ENCODE measurements around the gene DDX39A. TPM values are rescaled to one million over a fixed set of nuclear protein-coding genes. Genes with fewer than 3 reads are reported as not detected.

The DDX39A gene
- polyA plus RNA-seq, 6 donors from 2014 or later = 110 to 169 (median 132) TPM

DNA sequence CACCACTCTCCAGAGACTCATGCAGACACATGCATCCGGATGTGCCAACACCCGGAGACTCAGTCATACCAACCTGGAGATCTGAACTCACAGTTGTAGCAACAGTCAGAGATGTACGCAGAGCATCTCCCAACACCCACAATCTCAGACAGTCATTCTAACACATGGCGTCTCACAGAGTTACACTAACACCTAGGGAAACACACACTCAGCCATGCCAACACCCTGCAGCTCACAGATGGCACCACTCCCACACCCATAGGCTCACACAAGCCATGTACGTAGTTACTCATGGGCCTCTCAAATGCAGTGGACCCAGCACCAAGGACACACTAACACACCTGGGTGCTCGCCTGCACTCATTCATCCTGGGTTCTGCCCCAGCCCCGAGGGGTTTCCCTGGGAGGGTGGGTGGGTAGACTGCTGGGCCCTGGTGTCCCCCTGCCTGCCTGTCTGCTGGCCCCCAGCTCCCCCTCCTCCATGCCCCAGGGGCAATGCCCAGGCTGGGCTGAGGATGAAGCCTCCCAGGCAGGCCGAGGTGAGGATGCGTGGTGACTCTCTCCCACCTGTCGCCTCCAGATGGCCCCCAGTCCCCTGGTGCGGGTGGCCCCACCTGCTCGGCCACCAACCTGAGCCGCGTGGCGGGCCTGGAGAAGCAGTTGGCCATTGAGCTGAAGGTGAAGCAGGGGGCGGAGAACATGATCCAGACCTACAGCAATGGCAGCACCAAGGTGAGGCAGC, 23.9 kb upstream of the DDX39A start:
- DNase-seq (no peak), ATAC-seq (ENCODE audit: low read depth in 2 of 2) (no peak)
- peaks cover 26 to 39% (median 27%) of the 10 kb centered on the region in 3 donors for H3K4me1 Mint-ChIP-seq
- peak overlapping the region in 3 of 8 donors; percentile 15 to 49 (median 25) for H3K4me3 Mint-ChIP-seq
- peaks cover 0 to 1% (median 0%) of the 10 kb centered on the region in 7 donors for H3K9me3 Mint-ChIP-seq
- H3K36me3 Mint-ChIP-seq = peaks cover 11 to 21% of the 10 kb centered on the region in 2 donors
- H3K27me3 Mint-ChIP-seq = no peaks in the 10 kb centered on the region
- peak overlapping the region in 1 of 6 donors; percentile 84 for H3K27ac Mint-ChIP-seq

- H3K9me3 Mint-ChIP-seq = no peaks in the 10 kb centered on the region
- peaks cover 5 to 14% of the 10 kb centered on the region in 2 donors for H3K36me3 Mint-ChIP-seq
- DNase-seq (no peak), ATAC-seq (ENCODE audit: low read depth in 2 of 2) (no peak)
- peak overlapping the region in 2 of 6 donors; percentile 1 to 49 for H3K27ac Mint-ChIP-seq
- no peaks in the 10 kb centered on the region for H3K27me3 Mint-ChIP-seq
- peak overlapping the region in 7 of 8 donors; percentile 27 to 96 (median 92) for H3K4me3 Mint-ChIP-seq
- H3K4me1 Mint-ChIP-seq = peaks cover 26 to 39% (median 33%) of the 10 kb centered on the region in 3 donors
Observed at GRCh38 chr19:14441041-14441938, 22.1 kb upstream of the DDX39A start.

- Mint-ChIP-seq H3K4me1 (peaks cover 26 to 44% (median 42%) of the 10 kb centered on the region in 3 donors), H3K27me3 (no peaks in the 10 kb centered on the region), H3K4me3 (peak overlapping the region; percentile 91 to 96 (median 95)), H3K36me3 (peaks cover 5 to 13% of the 10 kb centered on the region in 2 donors), H3K27ac (peak overlapping the region; percentile 88 to 95 (median 90)), H3K9me3 (no peaks in the 10 kb centered on the region)
- peak; percentile 79 for DNase-seq
- ATAC-seq (ENCODE audit: low read depth in 2 of 2) = peak; percentile 100
Observed at GRCh38 chr19:14440049-14440448, 20.9 kb upstream of the DDX39A start.

DNA sequence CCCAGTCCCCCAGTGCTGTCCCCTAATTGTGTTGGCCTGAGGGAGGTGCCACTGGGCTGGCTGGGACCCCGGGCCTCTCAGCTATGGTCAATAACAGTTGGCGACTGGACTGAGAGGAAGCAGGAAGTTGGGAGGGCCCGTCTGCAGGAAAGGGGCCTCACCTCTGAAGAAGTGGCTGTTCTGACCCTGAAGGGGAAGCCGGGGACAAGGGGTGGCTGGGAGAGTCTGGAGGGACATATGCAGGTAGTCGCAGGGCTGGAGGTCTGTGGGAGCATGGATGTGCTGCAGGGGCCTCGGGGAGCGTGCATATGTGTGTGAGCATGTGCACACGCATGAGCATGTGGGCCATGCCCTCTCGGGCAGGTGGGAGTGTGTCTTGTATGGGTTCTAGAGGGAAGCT, 19.9 kb upstream of the DDX39A start:
- peak overlapping the region in 5 of 6 donors; percentile 1 to 75 (median 64) for H3K27ac Mint-ChIP-seq
- DNase-seq = no peak
- H3K27me3 Mint-ChIP-seq = no peaks in the 10 kb centered on the region
- peaks cover 29 to 52% (median 44%) of the 10 kb centered on the region in 3 donors for H3K4me1 Mint-ChIP-seq
- no peaks in the 10 kb centered on the region for H3K9me3 Mint-ChIP-seq
- no peak for ATAC-seq (ENCODE audit: low read depth in 2 of 2)
- H3K36me3 Mint-ChIP-seq = peaks cover 0 to 4% of the 10 kb centered on the region in 2 donors
- H3K4me3 Mint-ChIP-seq = peak overlapping the region in 7 of 8 donors; percentile 74 to 96 (median 95)

DNA sequence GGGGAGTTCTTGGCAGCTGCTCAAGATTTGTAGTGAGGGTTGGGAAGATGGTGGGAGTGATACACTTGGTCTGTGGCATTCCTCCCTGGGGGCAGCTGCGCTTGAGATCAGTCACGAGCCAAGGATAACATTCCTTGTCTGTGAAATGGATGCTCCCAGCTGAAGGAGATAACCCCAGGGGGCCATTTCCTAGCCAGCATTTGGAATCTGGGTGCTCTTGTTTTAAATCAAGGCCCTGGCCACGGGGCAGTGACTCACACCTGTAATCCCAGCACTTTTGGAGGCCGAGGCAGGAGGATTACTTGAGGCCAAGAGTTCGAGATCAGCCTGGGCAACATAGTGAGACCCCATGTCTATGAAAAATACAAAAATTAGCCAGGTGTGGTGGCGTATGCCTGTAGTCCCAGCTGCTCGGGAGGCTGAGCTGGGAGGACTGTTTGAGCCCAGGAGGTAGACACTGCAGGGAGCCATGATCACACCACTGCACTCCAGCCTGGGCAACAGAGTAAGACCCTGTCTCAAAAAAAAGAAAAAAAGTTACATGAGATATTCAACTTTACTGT, 18.5 kb upstream of the DDX39A start:
- no peaks in the 10 kb centered on the region for H3K27me3 Mint-ChIP-seq
- H3K4me1 Mint-ChIP-seq = peaks cover 32 to 54% (median 45%) of the 10 kb centered on the region in 3 donors
- no peak for DNase-seq
- H3K27ac Mint-ChIP-seq = peak overlapping the region in 1 of 6 donors; percentile 71
- H3K36me3 Mint-ChIP-seq = no peaks in the 10 kb centered on the region
- no peak for ATAC-seq (ENCODE audit: low read depth in 2 of 2)
- peak overlapping the region in 4 of 8 donors; percentile 3 to 61 (median 22) for H3K4me3 Mint-ChIP-seq
- H3K9me3 Mint-ChIP-seq = no peaks in the 10 kb centered on the region

GRCh38 chr19:14435320-14436050, 16.3 kb upstream of the DDX39A start:
- peak overlapping the region in 5 of 6 donors; percentile 16 to 65 (median 38) for H3K27ac Mint-ChIP-seq
- peaks cover 32 to 62% (median 47%) of the 10 kb centered on the region in 3 donors for H3K4me1 Mint-ChIP-seq

GRCh38 chr19:14434543-14435319, 15.6 kb upstream of the DDX39A start:
- Mint-ChIP-seq H3K27ac (peak overlapping the region in 5 of 6 donors; percentile 51 to 91 (median 80)), H3K27me3 (peaks cover 0 to 8% (median 0%) of the 10 kb centered on the region in 3 donors), H3K4me3 (peak overlapping the region; percentile 54 to 92 (median 79)), H3K9me3 (no peaks in the 10 kb centered on the region), H3K4me1 (peaks cover 26 to 55% (median 40%) of the 10 kb centered on the region in 3 donors), H3K36me3 (no peaks in the 10 kb centered on the region)
- ATAC-seq (ENCODE audit: low read depth in 2 of 2) (no peak), DNase-seq (no peak)

More at GRCh38 chr19:14435320-14436050, 16.3 kb upstream of the DDX39A start:
- no peaks in the 10 kb centered on the region for H3K36me3 Mint-ChIP-seq
- DNase-seq = no peak
- peaks cover 0 to 5% (median 0%) of the 10 kb centered on the region in 3 donors for H3K27me3 Mint-ChIP-seq
- ATAC-seq (ENCODE audit: low read depth in 2 of 2) = no peak
- no peaks in the 10 kb centered on the region for H3K9me3 Mint-ChIP-seq
- H3K4me3 Mint-ChIP-seq = peak overlapping the region; percentile 22 to 90 (median 62)

GRCh38 chr19:14433554-14434501, 14.7 kb upstream of the DDX39A start:
- ATAC-seq (ENCODE audit: low read depth in 2 of 2) = peak; percentile 68 to 73
- DNase-seq = peak; percentile 61
- Mint-ChIP-seq H3K4me3 (peak overlapping the region; percentile 54 to 92 (median 79)), H3K4me1 (peaks cover 19 to 46% (median 31%) of the 10 kb centered on the region in 3 donors), H3K36me3 (no peaks in the 10 kb centered on the region), H3K27ac (peak overlapping the region; percentile 38 to 87 (median 72)), H3K9me3 (no peaks in the 10 kb centered on the region), H3K27me3 (peaks cover 0 to 8% (median 0%) of the 10 kb centered on the region in 3 donors)

- Mint-ChIP-seq H3K27ac (peak within 1 kb of the TSS; percentile 67 to 89 (median 86)), H3K4me1 (peaks cover 19 to 42% (median 29%) of the 10 kb centered on the region in 3 donors), H3K9me3 (no peaks in the 10 kb centered on the region), H3K36me3 (no peaks in the 10 kb centered on the region), H3K27me3 (peaks cover 0 to 8% (median 0%) of the 10 kb centered on the region in 3 donors), H3K4me3 (peak within 1 kb of the TSS; percentile 84 to 96 (median 88))
- ATAC-seq (ENCODE audit: low read depth in 2 of 2) (peak; percentile 49 to 51), DNase-seq (peak; percentile 67)
Observed at GRCh38 chr19:14432791-14433553, 13.8 kb upstream of the DDX39A start, which contains the start of gene PKN1. Gene PKN1 (plus strand): TSS chr19:14433306. CDS start chr19:14433522, 216 bp downstream.

DNA sequence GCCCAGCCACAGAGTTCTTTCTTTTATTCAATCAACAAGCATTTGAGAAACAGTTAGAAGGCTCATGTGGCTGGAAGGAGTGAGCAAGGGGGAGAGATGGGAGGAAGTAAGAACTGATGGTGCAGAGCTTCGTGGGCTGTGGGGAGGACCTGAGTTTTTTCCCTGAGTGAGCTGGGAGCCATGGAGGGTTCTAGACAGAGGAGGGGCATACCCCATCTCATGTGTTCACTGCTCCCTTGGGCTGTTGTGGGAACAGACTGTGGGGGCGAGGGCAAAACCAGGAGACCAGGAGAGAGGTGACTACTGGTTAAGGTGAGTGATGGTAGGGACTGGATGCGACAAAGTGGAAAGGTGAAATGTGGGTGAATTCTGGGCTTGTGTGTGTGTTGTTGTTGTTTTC, 11.6 kb upstream of the DDX39A start:
- ATAC-seq (ENCODE audit: low read depth in 2 of 2) (no peak), DNase-seq (no peak)
- Mint-ChIP-seq H3K27ac (peak overlapping the region in 2 of 6 donors; percentile 72 to 73), H3K4me3 (peak overlapping the region in 6 of 8 donors; percentile 3 to 76 (median 42)), H3K27me3 (peaks cover 0 to 8% (median 0%) of the 10 kb centered on the region in 3 donors), H3K9me3 (no peaks in the 10 kb centered on the region), H3K4me1 (peaks cover 22 to 32% (median 29%) of the 10 kb centered on the region in 3 donors), H3K36me3 (no peaks in the 10 kb centered on the region)

Data from naive B cell (primary cell).